Epithelial cell of esophagus (primary cell): Measurements from ENCODE around the gene LDB2.
A peak's percentile ranks its signal among the peaks of the same experiment; 100 is the strongest.

ENCODE experiments used
- DNase-seq: peaks from one replicate; pipeline ENCODE4 v3.0.0; 2010; ENCODE audit warnings: low read depth
- H3K4me3 ChIP-seq: 2 replicates; pipeline ENCODE4 v1.5.1; 2011; ENCODE audit warnings: mild to moderate bottlenecking, low read length, control low read depth
- CTCF ChIP-seq: IDR thresholded peaks from 2 replicates; pipeline ENCODE4 v1.5.1; 2011; ENCODE audit warnings: low read depth, mild to moderate bottlenecking, low read length, control low read depth, inconsistent platforms; ENCODE audit not compliant: insufficient read depth; ENCODE audit errors: missing control alignments

Gene LDB2

DNA sequence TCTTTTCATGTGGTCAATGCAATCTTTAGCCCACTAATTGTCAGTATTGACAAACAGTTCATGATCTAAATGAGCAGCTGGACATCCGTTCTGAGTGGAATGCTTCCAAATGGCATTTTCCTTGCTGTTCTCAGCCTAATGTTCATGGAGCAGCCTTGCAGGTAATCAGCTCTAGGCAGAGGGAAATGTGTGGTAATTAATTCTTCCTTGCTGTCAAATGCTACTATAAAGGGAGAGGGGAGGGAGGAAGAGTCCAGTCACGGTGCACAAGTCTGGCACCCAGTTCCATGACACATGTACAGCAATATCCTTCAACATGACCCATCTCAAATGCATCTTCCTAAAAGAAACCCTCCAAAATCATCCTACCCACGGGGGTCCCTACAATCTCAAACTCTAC, 88.5 kb downstream of the LDB2 start:
- TF ChIP-seq CTCF, result no peak
- no peak overlapping the region for H3K4me3 ChIP-seq
- DNase-seq, result no peak

DNA sequence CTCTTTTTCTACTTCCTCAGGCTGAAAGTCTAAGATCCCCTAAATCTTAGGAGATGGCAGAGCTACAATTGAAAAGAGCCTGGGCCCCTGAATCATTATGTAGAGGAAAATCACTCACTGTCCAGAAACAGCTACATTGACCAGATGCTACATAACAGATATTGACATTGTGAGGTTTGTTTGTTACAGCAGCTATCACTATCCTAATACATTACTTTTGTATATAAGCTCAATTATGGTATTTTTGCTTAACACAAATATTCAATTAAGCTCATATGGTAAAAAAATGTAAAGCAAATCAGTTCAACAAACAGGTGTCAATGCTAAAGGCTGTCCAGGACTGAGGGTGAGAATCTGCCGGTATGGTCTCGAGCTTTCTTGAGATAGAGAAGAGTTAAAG, 89.4 kb downstream of the LDB2 start:
- H3K4me3 ChIP-seq, result no peak overlapping the region

GRCh38 chr4:16807355-16807754, 91.1 kb downstream of the LDB2 start:
- no peak overlapping the region for H3K4me3 ChIP-seq
- TF ChIP-seq CTCF, result no peak
- no peak for DNase-seq

More for the DNA sequence above, 89.4 kb downstream of the LDB2 start:
- TF ChIP-seq CTCF, result no peak
- no peak for DNase-seq

- no peak overlapping the region for H3K4me3 ChIP-seq
- no peak for TF ChIP-seq CTCF
- DNase-seq, result no peak
These were observed 93.9 kb downstream of the LDB2 start for GRCh38 chr4:16804581-16804980.

DNA sequence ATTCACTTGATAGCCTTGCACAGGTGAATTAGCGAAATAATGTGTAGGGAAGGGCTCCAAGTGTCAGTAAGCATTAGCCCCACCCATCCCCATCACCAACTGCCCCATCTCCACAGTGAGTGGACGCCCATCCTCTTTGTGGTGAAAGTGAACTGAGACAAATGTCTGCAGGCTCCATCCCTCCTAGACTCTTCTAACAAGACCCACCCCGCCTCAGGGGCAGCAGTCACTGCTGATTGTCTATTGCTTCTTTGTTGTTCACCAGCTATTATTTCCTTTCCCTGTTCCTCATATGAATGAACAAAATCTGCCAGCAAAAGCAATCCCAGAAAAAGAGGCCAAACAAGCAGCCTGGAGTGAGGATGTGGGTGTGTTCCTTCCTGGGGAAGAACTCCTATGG, 96.4 kb downstream of the LDB2 start:
- DNase-seq, result no peak
- no peak overlapping the region for H3K4me3 ChIP-seq
- no peak for TF ChIP-seq CTCF

- H3K4me3 ChIP-seq, result no peak overlapping the region
- no peak for DNase-seq
- TF ChIP-seq CTCF, result no peak
These were observed 97.1 kb downstream of the LDB2 start for GRCh38 chr4:16801356-16801755.

DNA sequence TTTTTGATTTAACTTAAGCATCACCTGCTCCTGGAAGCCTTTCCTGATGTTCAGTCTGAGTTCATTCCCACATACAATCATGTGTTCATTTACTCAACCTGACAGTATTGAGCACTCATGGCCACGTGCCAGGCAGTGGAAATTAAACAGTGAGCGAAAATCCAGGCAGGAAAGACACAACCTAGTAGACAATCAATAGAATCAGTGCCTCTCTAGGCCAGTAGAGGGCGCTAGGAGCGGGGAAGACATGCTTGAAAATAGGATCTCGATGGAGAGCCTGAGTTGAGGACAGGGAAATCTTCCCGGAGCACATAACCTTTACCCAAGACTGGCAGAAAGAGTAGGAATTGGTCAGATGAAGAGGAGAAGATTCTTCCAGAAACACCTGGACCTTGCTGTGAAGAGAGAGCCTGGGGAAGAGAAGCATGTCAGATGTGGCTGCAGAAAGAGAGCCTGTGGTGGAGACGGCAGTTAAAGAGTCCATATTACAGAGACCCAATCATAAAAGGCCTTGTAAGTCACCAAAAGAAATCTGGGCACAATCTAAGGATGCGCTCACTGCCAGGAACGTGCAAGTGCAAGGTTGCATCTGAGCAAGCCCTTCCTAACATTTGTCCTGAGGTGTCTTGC, 103.5 kb downstream of the LDB2 start:
- no peak overlapping the region for H3K4me3 ChIP-seq
- peak; percentile 4 for DNase-seq
- peak; percentile 31 for TF ChIP-seq CTCF
